GM08714 (cell line): ENCODE results near the gene TPM3.
"Not testable (repeated sequence)": the region's sequence is repeated elsewhere in the genome, so short reads cannot be mapped to it uniquely, and the experiment has no call there.

Experiments
- H3K4me3 ChIP-seq: fragments of 200-500 bp; sonication (Bioruptor generic); 2 replicates; pipeline ENCODE4 v1.5.1; 2014; ENCODE audit warnings: mild to moderate bottlenecking, low read length, inconsistent platforms
- ZNF274 ChIP-seq: IDR thresholded peaks from 2 replicates; pipeline ENCODE4 v1.6.1; 2012; ENCODE audit warnings: mild to moderate bottlenecking, low read depth, low read length

Gene TPM3

GRCh38 chr1:154129391-154129970 is 62.4 kb downstream of the TPM3 start:
- TF ChIP-seq ZNF274: no peak
- no peak overlapping the region for H3K4me3 ChIP-seq

GRCh38 chr1:154123205-154123604 is 68.7 kb downstream of the TPM3 start:
- not testable (repeated sequence) for H3K4me3 ChIP-seq

GRCh38 chr1:154117642-154118041 is 74.3 kb downstream of the TPM3 start:
- H3K4me3 ChIP-seq: no peak overlapping the region
- TF ChIP-seq ZNF274: no peak

- no peak overlapping the region for H3K4me3 ChIP-seq
- TF ChIP-seq ZNF274: no peak
Observed at GRCh38 chr1:154115180-154115579, 76.7 kb downstream of the TPM3 start.
